ENCODE data around the gene TAF3. TPM values are rescaled to one million over a fixed set of nuclear protein-coding genes. Genes with fewer than 3 reads are reported as not detected.
A peak's percentile ranks its signal among the peaks of the same experiment; 100 is the strongest.

The TAF3 gene
- total RNA-seq, 1 donor from 2014 or later, result 3.3 TPM

DNA sequence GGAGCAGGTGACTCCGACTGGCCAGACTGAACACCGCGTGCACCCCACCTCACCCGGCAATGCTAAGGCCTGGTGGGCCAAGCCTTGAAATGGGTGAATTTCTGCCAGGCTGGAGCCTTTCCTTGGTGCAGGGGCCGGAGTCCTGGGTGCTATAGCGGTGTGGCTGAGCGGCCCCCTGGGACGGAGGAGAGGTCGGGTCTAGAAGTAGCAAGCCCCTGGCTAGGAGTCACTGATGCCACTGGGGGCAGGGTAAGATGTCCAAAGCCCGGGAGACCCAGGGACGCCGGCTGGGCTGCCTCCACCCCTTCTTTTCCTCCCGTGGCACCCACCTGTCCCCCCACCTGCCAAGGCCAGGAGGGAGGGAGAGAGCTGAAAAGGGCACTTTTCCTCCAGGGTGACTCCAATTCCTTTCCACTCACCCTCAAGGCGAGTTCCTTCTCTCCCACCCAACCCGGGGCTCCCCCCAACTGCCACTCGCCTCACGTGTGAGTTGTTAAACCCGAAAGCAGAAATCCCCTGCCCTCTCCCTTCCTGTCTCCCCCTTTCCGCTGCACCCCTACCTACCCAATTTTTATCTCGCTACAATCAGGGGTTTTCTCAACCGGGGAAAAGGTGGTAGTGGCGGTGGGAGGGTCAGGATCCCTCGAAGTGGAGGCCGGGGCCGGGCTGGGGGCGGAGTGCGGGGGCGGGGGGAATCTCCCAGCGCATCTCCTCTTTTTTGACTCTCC is 230.1 kb downstream of the TAF3 start:
- no peak for ATAC-seq

DNA sequence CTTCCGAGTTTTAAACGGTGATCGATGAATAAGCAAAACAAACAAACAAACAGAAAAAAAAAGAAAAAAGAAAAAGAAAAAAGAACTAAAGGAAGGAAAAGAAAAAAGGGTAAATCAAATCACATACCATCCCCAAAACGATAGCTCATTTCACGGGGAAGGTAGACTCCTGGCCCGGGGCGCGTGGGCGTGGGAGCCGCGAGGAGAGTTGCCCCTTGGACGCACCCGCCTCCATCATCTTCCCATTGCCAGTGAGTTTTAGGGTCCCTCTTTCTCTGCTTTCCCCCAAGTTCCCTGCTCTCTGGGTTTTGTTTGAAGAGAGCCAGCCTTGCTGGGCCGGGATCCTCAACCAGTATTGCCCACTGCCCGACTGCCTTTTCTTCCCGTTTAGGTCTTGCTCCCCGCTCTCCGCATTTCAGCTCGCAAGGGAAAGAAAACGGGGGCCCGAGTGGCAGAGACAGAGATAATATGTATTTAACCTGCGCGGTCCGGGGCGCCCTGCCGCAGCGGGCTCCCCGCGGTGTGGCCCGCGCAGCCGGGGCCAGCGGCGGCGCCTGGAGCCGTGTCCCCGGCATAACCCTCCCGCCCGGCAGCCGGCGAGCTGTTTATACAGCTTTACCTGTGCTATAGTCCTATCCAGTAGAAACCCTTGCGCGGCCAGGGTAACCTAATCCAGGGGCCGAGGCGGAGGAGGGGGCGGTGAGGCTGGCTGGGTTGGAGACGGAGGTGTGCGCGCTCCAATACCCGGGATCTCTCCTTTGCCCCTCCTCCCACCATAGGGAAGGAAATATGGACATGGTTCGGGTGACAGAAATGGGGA is 230.9 kb downstream of the TAF3 start:
- ATAC-seq, result no peak

DNA sequence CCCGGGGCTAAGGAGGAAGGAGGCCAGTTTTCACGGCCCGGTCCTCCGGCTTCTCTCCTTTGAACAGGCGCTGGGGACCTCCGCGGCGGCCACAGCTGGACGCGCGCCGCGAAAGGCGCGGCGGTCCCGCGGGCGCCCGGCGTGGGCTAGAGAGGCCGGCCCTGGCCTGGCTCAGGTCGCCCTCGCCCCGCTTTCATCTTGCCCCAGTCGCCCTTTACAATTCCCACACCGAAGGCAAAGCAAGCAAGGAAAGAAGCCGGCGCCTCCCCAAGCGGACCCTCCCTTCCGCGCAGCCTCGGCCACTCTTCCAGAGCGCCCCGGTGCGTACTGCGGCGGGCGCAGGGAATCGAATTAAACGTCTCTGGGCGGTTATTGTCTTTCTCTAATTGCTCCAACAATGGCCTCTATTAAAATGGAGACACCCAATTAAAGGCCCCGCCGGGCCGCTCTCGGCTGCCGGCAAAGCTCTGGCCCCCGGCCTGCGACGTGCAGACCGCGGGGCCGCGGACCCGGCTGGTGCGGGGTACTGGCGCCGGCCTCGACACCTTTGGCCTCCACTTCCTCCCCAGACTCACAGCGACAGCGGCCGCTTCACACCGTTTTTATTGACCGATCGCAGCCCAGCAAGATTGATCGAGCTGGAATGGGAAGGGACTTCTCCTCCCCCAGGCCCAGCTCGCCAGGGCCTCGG is 231.7 kb downstream of the TAF3 start:
- no peak for ATAC-seq

DNA sequence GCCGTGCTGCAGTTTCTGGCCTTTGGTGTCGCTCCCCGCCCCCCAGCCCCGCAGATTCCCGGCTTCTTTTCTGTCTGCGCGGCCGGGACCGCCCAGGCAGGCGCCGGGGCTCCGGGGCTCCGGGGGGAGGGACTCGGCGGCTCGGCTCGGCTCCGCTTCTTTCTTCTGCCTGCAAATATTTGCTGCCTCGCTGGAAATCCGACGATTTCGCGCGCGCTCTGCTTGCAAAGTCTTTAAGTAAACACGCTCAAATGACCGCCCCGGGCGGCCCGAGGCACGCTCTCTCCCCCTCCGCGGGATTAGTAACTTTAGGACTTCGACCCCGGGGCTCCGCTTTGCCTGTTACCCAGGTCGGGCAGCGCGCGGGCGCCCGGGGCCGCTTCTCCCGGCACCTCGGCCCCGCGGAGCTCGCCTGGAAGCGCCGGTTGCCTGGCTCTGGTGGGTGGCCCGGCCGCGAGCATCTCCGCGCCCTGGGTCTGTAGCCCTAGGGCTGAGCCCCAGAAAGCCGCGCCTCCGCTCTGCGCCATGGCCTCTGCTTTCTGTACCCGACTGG is 232.3 kb downstream of the TAF3 start:
- no peak for ATAC-seq

DNA sequence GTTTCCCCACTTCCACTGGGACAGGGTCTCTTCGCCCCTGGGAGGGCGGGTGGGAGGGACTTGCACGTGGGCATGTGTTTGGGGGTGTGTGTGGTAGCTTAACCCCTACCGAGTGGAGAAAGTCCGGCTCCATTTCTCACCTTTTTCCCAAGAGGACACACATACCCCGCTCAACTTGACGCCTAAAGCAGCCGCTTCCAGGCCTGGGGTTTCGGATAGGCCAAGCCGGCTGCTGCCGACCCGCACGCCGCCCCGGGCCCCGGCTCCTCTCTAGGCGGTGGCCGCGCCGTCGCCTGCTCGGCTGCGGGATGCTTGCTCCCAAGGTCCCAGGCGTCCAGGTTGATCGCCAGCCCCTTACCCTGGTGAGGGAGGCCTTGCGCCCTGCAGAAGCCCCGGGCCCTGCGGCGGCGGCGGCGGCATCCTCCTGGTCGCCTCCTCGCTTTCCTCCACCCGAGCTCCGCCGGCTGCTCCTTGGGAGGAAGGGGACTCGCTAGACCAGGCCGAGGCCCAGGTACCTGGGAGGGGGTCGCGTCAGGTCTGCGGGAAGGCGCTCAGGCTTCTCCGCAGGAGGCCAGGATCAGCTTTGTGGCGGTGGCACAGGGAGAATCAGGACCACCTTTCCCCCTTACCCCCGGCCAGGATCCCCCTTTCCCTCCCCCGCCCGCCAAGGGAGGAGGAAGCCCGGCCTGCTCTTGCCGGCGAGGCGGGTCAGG is 233.0 kb downstream of the TAF3 start:
- ATAC-seq, result no peak

DNA sequence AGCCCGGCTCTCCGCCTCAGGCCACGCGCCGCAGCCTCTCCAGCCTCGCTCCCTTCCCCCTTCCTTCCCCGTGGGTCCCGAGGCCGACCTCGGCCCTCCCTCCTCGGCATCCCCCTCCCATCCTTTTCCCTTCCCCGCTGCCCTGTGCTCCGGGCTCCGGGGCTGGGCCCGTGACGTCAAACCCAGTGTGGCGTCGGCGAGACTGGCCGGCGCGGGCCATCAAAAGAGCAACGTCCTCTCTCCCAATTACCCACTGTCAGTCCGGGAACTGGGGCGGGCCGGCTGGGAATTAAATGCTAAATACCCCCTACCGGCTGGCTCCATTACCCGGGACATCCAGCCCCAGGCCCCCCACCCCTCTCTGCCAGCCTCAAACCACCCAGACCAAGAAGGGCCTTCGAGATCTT is 233.5 kb downstream of the TAF3 start:
- ATAC-seq, result no peak

DNA sequence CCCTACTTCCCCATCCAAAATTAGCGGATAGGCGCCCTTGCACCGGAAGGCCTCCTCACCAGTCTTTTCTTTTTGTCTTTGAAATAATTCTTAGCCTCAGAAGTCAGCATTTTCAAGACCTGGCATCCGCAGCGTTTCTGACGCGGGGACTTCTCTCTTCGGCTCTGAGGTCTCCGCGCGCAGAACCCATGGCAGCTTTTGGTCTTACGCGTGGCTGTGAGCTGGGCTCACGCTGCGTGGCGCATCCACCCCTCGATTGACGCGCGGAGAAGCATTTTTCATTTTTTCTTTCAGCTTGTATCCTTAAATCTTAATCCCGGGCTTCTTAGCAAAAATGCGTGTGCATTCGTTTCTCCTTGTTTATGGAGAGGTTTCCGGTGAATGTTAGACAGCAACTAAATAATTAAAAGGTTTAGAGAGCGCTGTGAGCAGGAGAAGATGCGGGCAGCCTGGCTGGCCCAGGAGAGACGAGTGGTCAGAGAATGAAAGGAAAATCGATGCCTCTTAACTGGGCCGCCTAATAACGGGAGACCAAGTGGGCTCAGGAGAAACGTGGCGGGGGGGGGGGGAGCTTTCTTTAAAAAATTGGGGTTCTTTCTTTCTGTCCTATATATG is 234.1 kb downstream of the TAF3 start:
- ATAC-seq, result no peak

- no peak for ATAC-seq
Observed at GRCh38 chr10:8052956-8053445, 234.7 kb downstream of the TAF3 start.

DNA sequence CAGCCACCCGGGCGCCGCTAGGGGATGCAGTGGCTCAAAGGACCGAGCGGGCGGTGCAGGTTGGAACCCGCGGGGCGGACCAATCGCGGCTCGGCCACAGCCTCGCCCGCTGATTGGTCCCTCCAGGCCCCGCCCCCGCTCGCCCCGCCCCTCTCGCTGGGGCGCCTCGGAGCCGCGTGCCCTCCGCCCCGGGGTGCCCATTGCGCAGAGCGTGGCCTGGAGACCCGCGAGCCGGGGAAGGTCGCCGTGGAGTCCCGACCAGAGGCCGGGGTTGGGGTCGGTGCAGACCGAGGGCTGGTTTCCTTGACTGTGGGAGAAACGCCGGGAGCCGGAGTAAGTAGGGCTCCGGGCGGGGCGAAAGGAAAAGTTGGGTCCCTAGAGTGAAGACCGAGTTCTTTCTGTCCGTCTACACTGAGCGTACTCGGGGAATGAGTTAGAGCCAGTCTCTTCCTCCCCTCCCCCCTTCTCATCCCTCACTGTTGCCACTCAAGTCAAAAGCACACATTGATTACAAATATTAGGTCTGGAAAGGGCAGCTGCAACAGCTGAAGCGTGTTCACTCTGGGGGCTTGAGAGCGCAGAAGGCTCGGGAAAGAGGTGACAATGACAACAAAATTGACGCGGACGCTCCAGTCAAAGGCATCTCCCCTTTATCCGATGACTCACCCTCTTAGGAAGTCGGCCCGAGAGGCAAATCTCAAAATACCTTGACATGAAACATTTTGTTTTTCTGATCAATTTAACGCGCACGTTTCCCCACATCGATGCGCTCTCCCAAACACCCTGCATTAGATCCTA is 235.3 kb downstream of the TAF3 start:
- ATAC-seq, result peak; percentile 96

DNA sequence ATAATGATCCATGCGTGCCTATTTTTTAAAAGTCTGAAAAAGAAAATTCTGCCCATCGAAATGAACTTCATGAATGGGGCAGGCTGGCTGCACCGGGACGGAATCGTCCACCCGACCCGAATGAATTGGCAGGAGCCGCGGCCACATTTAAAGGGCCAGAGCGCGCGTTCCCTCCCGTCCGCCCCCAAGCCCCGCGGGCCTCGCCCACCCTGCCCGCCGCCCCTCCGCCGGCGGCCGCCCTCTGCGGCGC is 235.9 kb downstream of the TAF3 start:
- ATAC-seq, result no peak

DNA sequence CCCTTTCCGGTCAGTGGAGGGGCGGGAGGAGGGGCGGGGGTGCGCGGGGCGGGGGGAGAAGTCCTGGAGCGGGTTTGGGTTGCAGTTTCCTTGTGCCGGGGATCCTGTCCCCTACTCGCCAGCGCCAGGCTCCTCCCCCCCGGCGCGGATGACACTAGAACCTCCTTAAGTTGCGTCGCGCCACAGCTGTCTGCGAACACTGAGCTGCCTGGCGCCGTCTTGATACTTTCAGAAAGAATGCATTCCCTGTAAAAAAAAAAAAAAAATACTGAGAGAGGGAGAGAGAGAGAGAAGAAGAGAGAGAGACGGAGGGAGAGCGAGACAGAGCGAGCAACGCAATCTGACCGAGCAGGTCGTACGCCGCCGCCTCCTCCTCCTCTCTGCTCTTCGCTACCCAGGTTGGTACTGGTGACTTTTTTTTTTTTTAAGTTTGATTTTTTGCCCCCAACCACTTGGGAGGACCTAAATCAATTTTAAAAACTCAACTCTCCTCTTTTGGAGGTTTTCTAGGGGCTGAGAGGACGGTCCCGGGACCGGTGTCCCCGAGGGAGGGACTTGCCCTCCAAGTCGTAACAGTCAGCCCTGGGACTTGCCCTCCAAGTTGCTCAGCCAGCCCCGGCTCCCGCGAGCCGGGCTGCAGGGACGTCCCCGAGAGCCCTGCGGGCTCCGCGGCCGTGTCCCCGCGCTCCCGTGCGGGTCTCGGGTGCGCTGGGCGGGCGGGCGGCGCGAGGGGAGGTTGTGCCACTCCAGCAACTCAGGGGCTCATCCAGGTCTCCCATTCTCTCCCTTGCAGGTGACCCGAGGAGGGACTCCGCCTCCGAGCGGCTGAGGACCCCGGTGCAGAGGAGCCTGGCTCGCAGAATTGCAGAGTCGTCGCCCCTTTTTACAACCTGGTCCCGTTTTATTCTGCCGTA is 236.4 kb downstream of the TAF3 start, which contains the start of gene GATA3:
Gene GATA3, plus strand, starts transcription at position 195 of the 914 bp plus-strand sequence. CDS start 968 bp downstream, outside the sequence.
- ATAC-seq, result peak; percentile 36

GRCh38 chr10:8055420-8056349 is 237.4 kb downstream of the TAF3 start:
- no peak for ATAC-seq

DNA sequence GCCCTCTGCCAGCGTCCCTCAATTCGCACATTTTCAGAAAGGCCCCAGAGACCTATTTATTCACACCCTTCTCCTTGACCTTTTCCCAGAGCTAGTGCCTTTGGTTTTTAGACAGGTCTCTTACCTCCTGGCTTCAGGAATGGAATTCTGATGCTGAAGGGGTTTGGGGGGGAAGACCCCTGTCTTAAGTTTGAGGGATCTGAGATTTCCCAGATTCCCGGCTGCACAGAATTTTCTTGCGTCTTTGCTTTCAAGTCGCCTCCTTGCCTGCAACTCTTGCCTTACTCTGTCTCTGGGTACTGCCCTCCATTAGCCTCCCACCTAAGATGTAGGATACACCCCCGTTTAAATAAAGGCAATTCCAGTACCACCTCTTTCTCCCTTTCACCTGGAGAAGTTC is 238.1 kb downstream of the TAF3 start:
- ATAC-seq, result no peak

GRCh38 chr10:8056871-8057331 is 238.6 kb downstream of the TAF3 start:
- no peak for ATAC-seq

- ATAC-seq, result no peak
Observed at GRCh38 chr10:8057636-8058273, 239.4 kb downstream of the TAF3 start.

GRCh38 chr10:8058274-8059111 is 240.2 kb downstream of the TAF3 start:
- ATAC-seq, result no peak

Data from esophagus mucosa (tissue), 1 donor.